Measurements from ENCODE around the gene TMEM178B.

DNA sequence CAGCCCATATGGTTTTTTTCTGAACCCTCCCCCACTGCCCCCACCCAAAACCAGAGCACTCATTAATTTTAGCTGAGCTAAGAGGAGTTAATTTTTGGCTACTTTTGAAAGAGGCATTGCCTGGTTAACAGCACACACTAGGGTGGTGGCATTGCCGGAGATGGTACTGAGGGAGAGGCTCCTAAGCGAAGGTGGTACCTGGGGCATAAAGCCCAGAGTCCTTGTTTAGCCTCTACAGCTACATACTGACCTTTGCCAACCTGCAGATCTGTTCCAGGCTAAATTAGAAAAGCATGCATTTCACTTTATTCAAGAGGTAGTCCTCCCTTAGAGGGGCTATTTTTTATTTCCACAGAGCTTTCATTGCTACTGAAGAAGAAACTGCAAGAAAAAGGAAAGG lies 304.5 kb downstream of the TMEM178B start:
- TF ChIP-seq ZNF274 (IDR thresholded peaks at IDR 0.05; ENCODE audit: low read depth, low read length) = no peak
- no peak for TF ChIP-seq YY1 (IDR thresholded peaks at IDR 0.05; ENCODE audit: insufficient read depth, insufficient read length)

Measured in NT2/D1 (cell line).